ENCODE results near the gene ISCA1.

The ISCA1 gene

DNA sequence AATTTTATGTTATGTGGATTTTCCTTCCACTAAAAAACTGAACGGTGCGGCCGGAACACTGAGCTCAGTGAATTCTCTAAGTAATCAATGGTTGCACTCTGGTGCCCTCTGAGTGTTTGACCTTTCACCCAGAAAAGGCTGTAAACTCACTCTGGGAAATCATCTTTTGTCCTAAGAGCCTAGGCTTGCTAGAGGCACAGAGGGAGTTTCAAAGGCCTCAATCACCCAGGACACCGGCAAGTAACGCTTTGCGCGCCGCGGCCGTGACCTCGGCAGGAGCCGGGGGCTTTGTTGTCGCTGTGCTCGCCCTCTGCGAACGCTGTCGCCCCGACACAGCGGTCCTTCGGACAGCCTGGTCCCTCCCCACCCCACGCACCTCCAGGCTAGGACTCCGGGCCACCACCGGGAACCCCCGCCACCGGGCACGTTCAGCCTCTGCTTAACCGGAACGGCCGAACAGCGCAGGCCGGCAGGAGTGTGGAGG, 703 bp downstream of the ISCA1 start:
- Histone ChIP-seq H3K36me3 (ENCODE audit: low read depth) (peaks cover 21% of the 10 kb centered on the region), H3K4me1 (ENCODE audit: insufficient read depth, poor library complexity, severe bottlenecking) (peaks cover 6% of the 10 kb centered on the region), H3K27me3 (ENCODE audit: insufficient read depth, poor library complexity, severe bottlenecking) (no peaks in the 10 kb centered on the region), H3K27ac (ENCODE audit: poor library complexity, severe bottlenecking) (peak overlapping the region; percentile 60), H3K9me3 (ENCODE audit: severe bottlenecking) (no peaks in the 10 kb centered on the region), H3K4me3 (ENCODE audit: severe bottlenecking) (peak overlapping the region; percentile 83)
- TF ChIP-seq, protein P1, sequence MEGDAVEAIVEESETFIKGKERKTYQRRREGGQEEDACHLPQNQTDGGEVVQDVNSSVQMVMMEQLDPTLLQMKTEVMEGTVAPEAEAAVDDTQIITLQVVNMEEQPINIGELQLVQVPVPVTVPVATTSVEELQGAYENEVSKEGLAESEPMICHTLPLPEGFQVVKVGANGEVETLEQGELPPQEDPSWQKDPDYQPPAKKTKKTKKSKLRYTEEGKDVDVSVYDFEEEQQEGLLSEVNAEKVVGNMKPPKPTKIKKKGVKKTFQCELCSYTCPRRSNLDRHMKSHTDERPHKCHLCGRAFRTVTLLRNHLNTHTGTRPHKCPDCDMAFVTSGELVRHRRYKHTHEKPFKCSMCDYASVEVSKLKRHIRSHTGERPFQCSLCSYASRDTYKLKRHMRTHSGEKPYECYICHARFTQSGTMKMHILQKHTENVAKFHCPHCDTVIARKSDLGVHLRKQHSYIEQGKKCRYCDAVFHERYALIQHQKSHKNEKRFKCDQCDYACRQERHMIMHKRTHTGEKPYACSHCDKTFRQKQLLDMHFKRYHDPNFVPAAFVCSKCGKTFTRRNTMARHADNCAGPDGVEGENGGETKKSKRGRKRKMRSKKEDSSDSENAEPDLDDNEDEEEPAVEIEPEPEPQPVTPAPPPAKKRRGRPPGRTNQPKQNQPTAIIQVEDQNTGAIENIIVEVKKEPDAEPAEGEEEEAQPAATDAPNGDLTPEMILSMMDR (IDR thresholded peaks at IDR 0.05; ENCODE audit: poor library complexity, severe bottlenecking), result no peak
- ATAC-seq (ENCODE audit: low read depth) (peak; percentile 2; the same call in 2 of the 3 replicates), DNase-seq (ENCODE audit: low spot score) (peak; percentile 61)

DNA sequence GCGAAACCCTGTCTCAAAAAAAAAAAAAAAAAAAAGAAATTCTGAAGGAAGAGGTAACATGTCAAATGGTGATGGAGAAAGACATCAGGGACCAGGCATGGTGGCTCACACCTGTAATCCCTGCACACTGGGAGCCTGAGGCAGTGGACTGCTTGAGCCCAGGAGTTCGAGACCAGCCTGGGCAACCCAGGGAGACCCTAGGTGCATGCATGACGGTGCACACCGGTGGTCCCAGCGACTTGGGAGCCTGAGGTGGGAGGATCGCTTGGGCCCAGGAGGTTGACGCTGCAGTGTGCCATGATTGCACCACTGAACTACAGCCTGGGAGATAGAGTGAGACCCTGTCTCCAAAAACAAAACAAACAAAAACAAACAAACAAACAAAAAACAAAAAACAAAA, 1.8 kb downstream of the ISCA1 start:
- no peaks in the 10 kb centered on the region for H3K9me3 ChIP-seq (ENCODE audit: severe bottlenecking)
- DNase-seq (ENCODE audit: low spot score) (no peak), ATAC-seq (ENCODE audit: low read depth) (no peak)
- TF ChIP-seq, protein P1 (IDR thresholded peaks at IDR 0.05; ENCODE audit: poor library complexity, severe bottlenecking), result no peak
- peaks cover 21% of the 10 kb centered on the region for H3K36me3 ChIP-seq (ENCODE audit: low read depth)
- no peak overlapping the region for H3K4me3 ChIP-seq (ENCODE audit: severe bottlenecking)
- no peak overlapping the region for H3K27ac ChIP-seq (ENCODE audit: poor library complexity, severe bottlenecking)
- no peaks in the 10 kb centered on the region for H3K27me3 ChIP-seq (ENCODE audit: insufficient read depth, poor library complexity, severe bottlenecking)
- peaks cover 6% of the 10 kb centered on the region for H3K4me1 ChIP-seq (ENCODE audit: insufficient read depth, poor library complexity, severe bottlenecking)

DNA sequence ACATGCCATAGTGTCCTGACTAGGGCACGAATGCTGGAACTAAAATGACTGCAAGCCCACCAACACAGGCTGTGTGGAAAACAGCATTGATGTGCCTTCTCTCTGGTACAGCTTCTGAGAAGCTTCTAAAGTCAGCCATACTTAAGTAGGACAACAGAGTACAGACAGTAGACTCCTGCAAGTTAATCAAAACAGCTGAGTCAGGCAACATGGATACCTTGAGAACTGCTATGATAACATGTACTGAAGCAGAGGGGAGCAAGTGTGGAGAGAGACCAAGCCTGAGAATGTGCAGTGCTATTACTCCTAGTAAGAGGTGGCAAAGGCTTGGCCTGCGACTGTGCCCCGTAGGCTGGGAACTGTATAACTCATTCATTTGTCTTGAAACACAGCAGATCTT, 2.5 kb downstream of the ISCA1 start:
- no peak for DNase-seq (ENCODE audit: low spot score)
- TF ChIP-seq, protein P1 (IDR thresholded peaks at IDR 0.05; ENCODE audit: poor library complexity, severe bottlenecking), result no peak
- H3K36me3 ChIP-seq (ENCODE audit: low read depth), result peaks cover 21% of the 10 kb centered on the region
- H3K4me3 ChIP-seq (ENCODE audit: severe bottlenecking), result no peak overlapping the region
- ATAC-seq (ENCODE audit: low read depth), result no peak
- H3K4me1 ChIP-seq (ENCODE audit: insufficient read depth, poor library complexity, severe bottlenecking), result peaks cover 6% of the 10 kb centered on the region
- no peak overlapping the region for H3K27ac ChIP-seq (ENCODE audit: poor library complexity, severe bottlenecking)
- no peaks in the 10 kb centered on the region for H3K27me3 ChIP-seq (ENCODE audit: insufficient read depth, poor library complexity, severe bottlenecking)
- H3K9me3 ChIP-seq (ENCODE audit: severe bottlenecking), result no peaks in the 10 kb centered on the region

DNA sequence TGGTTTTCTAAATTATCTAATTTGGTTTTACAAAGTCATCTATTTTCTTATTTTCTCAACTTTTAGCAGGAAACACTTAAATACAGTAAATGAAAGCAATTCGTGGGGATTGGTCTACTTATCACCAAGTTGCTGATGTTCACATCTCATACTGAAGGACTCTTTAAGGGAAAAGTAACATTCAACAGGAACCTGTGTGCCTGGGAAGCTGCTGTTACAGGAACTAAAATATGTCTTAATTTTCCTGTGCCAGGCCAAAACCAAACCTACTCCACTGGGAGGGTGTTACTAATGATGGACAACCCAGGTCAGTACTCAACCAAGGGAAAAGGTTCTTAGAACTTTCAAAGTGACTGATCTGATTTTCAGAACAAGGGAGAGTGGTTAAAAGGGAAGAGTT, 5.3 kb downstream of the ISCA1 start:
- Histone ChIP-seq H3K27me3 (ENCODE audit: insufficient read depth, poor library complexity, severe bottlenecking) (no peaks in the 10 kb centered on the region), H3K27ac (ENCODE audit: poor library complexity, severe bottlenecking) (no peak overlapping the region), H3K4me3 (ENCODE audit: severe bottlenecking) (no peak overlapping the region), H3K4me1 (ENCODE audit: insufficient read depth, poor library complexity, severe bottlenecking) (peaks cover 6% of the 10 kb centered on the region), H3K9me3 (ENCODE audit: severe bottlenecking) (no peaks in the 10 kb centered on the region), H3K36me3 (ENCODE audit: low read depth) (peaks cover 41% of the 10 kb centered on the region)
- no peak for ATAC-seq (ENCODE audit: low read depth)
- DNase-seq (ENCODE audit: low spot score), result no peak
- TF ChIP-seq, protein P1 (IDR thresholded peaks at IDR 0.05; ENCODE audit: poor library complexity, severe bottlenecking), result no peak

DNA sequence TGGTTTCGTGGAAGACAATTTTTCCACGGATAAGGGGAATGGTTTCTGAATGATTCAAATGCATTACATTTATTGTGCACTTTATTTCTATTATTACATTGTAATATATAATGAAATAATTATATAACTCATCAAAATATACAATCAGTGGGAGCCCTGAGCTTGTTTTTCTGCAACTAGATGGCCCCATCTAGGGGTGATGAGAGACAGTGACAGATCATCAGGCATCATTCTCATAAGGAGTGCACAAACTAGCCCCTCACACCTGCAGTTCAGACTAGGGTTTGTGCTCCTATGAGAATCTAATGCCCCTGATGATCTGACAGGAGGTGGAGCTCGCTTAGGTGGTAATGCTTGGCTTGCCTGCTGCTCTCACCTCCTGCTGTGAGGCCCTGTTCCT, 6.4 kb downstream of the ISCA1 start:
- peaks cover under 1% of the 10 kb centered on the region for H3K4me1 ChIP-seq (ENCODE audit: insufficient read depth, poor library complexity, severe bottlenecking)
- no peak for DNase-seq (ENCODE audit: low spot score)
- peaks cover 52% of the 10 kb centered on the region for H3K36me3 ChIP-seq (ENCODE audit: low read depth)
- no peak overlapping the region for H3K4me3 ChIP-seq (ENCODE audit: severe bottlenecking)
- no peaks in the 10 kb centered on the region for H3K27me3 ChIP-seq (ENCODE audit: insufficient read depth, poor library complexity, severe bottlenecking)
- TF ChIP-seq, protein P1 (IDR thresholded peaks at IDR 0.05; ENCODE audit: poor library complexity, severe bottlenecking), result peak; percentile 29
- H3K27ac ChIP-seq (ENCODE audit: poor library complexity, severe bottlenecking), result no peak overlapping the region
- no peak for ATAC-seq (ENCODE audit: low read depth)
- no peaks in the 10 kb centered on the region for H3K9me3 ChIP-seq (ENCODE audit: severe bottlenecking)

All from RWPE2 (cell line).